C4-2B (cell line): ENCODE results near the gene SPC24.

Source experiments
- CTCF ChIP-seq: fragments of 450-650 bp; conservative IDR thresholded peaks from 2 replicates; pipeline ENCODE4 v1.5.1; 2017; ENCODE audit warnings: mild to moderate bottlenecking
- ZFX ChIP-seq: fragments of 450-650 bp; IDR thresholded peaks from 2 replicates; pipeline ENCODE4 v1.6.1; 2017

DNA sequence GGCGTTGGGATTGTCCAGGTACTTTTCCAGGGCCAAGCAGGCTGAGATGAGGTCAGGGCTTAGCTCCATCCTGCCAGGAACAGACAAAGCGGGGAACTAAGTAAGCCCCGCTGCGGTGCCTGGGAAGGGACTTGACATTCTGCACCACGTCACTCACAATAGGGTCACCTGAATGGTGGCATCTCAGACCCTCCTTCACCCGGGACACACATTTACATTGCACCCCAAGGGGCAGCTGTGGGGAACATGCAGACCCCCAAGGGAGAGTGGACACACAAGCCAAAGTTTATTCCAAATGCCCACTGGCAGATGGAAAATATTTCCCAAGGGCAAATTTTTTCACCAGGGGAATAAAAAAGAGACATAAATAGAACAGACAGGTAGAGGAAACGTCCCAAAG, 20.3 kb upstream of the SPC24 start:
- no peak for TF ChIP-seq CTCF
- TF ChIP-seq ZFX = no peak
